Lower leg skin (tissue), 4 donors: ENCODE measurements around the gene GORASP1. TPM values are rescaled to one million over a fixed set of nuclear protein-coding genes. Genes with fewer than 3 reads are reported as not detected.
A peak's percentile ranks its signal among the peaks of the same experiment; 100 is the strongest.

Experiments
- DNase-seq, 2 donors: peaks; one replicate each; pipeline ENCODE4 v3.0.0-alpha.2; 2019; ENCODE audit warnings: low spot score in 2 of 2
- H3K4me3 ChIP-seq: fragments of 200-600 bp; sonication (generic); 2 replicates; pipeline ENCODE4 v1.5.1; 2017; ENCODE audit warnings: mild to moderate bottlenecking, low read depth; ENCODE audit not compliant: poor library complexity, severe bottlenecking
- CTCF ChIP-seq, 3 donors: fragments of 450-650 bp; IDR thresholded peaks; one replicate each; pipeline ENCODE4 v1.5.1; 2016; ENCODE audit warnings: antibody characterized with exemption in 3 of 3, mild to moderate bottlenecking in 3 of 3, moderate library complexity in 2 of 3
- POLR2A ChIP-seq, 2 donors: fragments of 450-650 bp; IDR thresholded peaks; one replicate each; pipeline ENCODE4 v1.6.1; 2016 to 2017; ENCODE audit warnings: antibody characterized with exemption in 2 of 2, mild to moderate bottlenecking in 1 of 2, moderate library complexity in 1 of 2
- WGBS, 2 donors: methylation state at CpG; one replicate each; pipeline ENCODE4 v1.1.5; 2018; 5-methylcytosine and 5-hydroxymethylcytosine counted together
- intact Hi-C: fragments of 100-400 bp; cut with DNase I; formaldehyde crosslinking; loops from one replicate; pipeline ENCODE4 v1.15.0; 2023; ENCODE audit warnings: low total_unique reads
- total RNA-seq, 4 donors: library from RNA; depleted of rRNA; stranded (reverse); fragments of >200 nt; gene quantifications; one replicate each; pipeline ENCODE4 v1.1.0, GENCODE V29; 2016

GORASP1 gene
- total RNA-seq, 4 donors from 2014 or later: 40.1 to 87.4 (median 56.4) TPM

GRCh38 chr3:39150148-39150802 is 42.8 kb upstream of the GORASP1 start:
- no peak overlapping the region for H3K4me3 ChIP-seq
- TF ChIP-seq POLR2A (IDR thresholded peaks at IDR 0.05) (no peak), CTCF (IDR thresholded peaks at IDR 0.05) (no peak)
- DNase-seq: peak in 1 of 2 donors; percentile 83
- intact Hi-C loops: no loop called here
- WGBS, 2 donors: 41 to 57% methylated on average over 5 of the region's 5 CpGs

GRCh38 chr3:39149498-39150147 is 42.2 kb upstream of the GORASP1 start:
- 77 to 79% methylated on average over 3 of the region's 3 CpGs for WGBS, 2 donors
- intact Hi-C loops: no loop called here
- DNase-seq: peak in 1 of 2 donors; percentile 43
- H3K4me3 ChIP-seq: no peak overlapping the region
- TF ChIP-seq POLR2A (IDR thresholded peaks at IDR 0.05) (no peak), CTCF (IDR thresholded peaks at IDR 0.05) (no peak)

GRCh38 chr3:39149059-39149455 is 41.6 kb upstream of the GORASP1 start:
- intact Hi-C loops: no loop called here
- TF ChIP-seq POLR2A (IDR thresholded peaks at IDR 0.05) (no peak), CTCF (IDR thresholded peaks at IDR 0.05) (no peak)
- DNase-seq: peak in 1 of 2 donors; percentile 14
- H3K4me3 ChIP-seq: no peak overlapping the region
- WGBS, 2 donors: 42 to 47% methylated on average over 4 of the region's 4 CpGs

- intact Hi-C loops: no loop called here
- no peak for TF ChIP-seq CTCF (IDR thresholded peaks at IDR 0.05)
- TF ChIP-seq POLR2A (IDR thresholded peaks at IDR 0.05): no peak
- no peak overlapping the region for H3K4me3 ChIP-seq
- 34 to 50% methylated on average over 8 to 9 of the region's 9 CpGs for WGBS, 2 donors
- peak in 1 of 2 donors; percentile 82 for DNase-seq
Observed at GRCh38 chr3:39148435-39149058, 41.1 kb upstream of the GORASP1 start.

GRCh38 chr3:39147711-39148434 is 40.4 kb upstream of the GORASP1 start:
- TF ChIP-seq CTCF (IDR thresholded peaks at IDR 0.05) (no peak), POLR2A (IDR thresholded peaks at IDR 0.05) (no peak)
- intact Hi-C loops: no loop called here
- 46 to 50% methylated on average over 9 of the region's 9 CpGs for WGBS, 2 donors
- peak in 1 of 2 donors; percentile 89 for DNase-seq
- no peak overlapping the region for H3K4me3 ChIP-seq
